Stimulated activated CD8-positive, alpha-beta memory T cell treated with anti-CD3 and anti-CD28 coated beads, Interleukin-4, amount 100 ng/mL, for 4 hours (primary cell): ENCODE measurements around the gene BTG2.

Experiments used
- DNase-seq, 2 donors: peaks; one replicate each; pipeline ENCODE4 v3.0.0-alpha.2; 2020; ENCODE audit warnings: low read depth in 2 of 2, low spot score in 1 of 2

Gene BTG2

DNA sequence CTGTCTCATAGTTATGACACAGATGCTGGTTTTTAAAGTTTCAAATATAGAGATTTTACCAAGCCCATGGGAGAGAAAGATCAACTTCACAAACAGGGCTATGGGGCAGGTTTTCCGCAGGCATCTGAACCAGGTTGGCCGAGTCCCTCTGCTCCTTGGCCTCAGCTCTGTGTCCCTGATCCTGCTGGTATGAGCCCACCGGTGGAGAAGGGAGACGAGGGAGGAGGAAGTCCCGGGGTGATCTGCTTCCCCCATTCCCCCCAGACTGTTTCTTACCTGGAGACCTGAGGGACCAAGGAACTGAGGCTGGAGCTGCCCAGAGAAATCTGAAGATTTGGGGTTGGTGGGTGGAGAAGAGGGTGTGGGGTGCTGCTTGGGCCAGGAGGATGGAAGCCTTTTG is 28.9 kb upstream of the BTG2 start:
- no peak for DNase-seq

DNA sequence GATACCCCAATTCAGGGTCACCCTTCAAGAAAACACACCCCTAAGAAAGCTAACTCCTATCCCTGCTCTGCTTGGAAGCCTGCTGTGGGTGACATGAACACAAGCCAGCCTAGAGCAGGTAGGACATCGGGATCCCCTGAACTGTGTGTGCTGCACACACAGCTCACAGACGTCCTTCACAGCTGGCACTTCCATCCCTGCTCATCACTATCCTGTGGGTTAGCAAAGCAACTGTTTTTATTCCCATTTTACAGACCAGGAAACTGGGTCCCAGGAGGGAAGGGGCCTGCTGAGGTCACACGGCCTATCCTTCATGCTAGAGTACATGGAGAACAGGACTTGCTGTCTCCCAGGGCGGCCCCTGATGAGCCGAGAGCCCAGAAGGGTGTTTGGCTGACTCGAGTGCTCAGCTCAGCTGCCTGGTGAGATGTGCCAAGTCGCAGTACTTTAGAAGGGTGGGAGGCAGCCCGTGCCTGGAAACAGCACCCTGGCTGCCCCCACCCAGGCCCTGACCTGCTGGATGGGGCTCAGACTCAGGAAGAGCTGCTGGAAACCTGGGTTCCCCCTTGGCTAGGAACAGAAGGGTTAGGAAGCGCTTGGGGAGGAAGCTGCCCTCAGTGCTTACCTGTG is 28.3 kb upstream of the BTG2 start:
- DNase-seq = no peak

GRCh38 chr1:203278082-203278884 is 27.0 kb upstream of the BTG2 start:
- DNase-seq = no peak

DNA sequence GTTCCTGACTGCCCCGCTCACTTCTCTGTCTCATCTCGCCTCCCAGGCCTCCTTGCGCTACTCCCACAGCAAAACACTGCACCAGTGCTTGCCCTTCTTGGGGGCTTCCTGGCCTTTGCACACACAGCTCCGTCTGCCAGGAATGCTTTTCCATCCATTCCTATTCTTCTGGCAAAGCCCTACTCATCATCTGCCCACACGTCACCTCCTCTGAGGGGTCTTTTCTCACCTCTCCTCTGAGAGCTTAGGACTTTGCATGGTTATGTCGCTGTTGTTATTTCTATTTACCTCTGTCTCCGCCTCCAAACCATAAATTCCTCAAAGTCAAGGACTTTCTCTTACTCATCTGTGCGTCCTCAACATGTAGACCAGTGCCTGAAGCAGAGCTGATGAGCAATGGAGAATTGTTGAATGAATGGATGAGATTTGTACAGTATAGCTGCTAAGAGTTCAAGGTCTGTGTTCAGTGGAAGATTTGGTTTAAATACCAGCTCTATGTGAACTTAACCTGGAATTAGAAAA is 26.4 kb upstream of the BTG2 start:
- no peak for DNase-seq

- no peak for DNase-seq
Measured at GRCh38 chr1:203280061-203280460, 25.3 kb upstream of the BTG2 start.

DNA sequence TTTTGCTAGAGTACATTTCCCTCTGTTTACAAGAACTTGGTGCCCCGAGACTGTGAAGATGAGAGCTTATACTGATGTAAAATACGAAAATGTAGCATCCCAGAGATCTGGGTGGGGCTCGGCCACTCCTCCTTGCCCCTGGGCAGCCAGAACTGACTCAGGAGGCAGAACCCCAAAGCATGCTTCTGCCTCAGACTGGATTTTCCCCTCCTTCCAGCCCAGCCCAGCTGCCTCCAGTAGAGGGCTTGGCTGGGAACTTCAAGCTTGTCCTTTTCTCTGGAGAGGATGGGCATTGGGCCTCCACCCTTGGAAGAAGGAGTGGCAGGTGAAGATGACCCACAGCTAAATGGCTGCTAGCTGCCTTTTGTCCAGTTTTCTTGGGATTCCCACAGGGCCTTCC is 24.3 kb upstream of the BTG2 start:
- DNase-seq = no peak

DNA sequence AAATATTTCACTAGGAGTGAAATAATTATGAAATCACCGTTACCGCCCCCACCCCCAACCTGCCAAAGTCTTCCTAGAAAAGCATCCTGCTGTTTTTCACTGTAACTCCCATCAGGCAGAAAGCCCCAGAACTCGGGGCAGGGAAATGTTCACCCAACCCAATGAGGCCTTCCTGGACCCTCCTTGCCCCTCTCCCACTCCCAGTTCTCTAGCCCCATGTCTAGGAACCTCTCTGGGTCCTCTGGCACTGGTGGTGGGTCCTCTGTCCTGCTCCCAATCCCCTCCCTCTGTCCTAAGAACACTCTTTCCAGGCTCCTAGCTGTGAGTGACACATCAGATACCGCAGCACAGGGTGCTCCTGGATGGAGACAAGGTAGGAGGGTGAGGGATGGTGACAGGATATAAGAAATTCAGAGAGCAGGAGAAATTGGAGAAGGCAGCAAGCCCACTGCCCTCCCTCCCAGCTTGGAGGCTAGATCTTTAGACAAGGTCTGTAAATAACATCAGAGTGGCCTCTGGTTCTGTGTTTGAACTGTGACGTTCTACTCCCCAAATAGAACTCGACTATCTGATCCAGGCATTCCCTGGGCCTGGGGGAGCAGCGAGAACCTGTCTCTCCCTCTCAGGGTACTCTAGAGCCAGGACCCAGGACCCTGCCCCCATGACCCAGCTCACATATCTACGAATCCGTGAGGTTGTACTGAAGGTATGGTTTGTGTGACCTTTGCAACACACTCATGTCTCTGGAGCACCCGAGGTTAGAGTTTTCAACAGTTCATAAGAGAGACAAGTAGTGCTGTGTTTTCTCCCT is 23.3 kb upstream of the BTG2 start:
- DNase-seq = no peak

DNA sequence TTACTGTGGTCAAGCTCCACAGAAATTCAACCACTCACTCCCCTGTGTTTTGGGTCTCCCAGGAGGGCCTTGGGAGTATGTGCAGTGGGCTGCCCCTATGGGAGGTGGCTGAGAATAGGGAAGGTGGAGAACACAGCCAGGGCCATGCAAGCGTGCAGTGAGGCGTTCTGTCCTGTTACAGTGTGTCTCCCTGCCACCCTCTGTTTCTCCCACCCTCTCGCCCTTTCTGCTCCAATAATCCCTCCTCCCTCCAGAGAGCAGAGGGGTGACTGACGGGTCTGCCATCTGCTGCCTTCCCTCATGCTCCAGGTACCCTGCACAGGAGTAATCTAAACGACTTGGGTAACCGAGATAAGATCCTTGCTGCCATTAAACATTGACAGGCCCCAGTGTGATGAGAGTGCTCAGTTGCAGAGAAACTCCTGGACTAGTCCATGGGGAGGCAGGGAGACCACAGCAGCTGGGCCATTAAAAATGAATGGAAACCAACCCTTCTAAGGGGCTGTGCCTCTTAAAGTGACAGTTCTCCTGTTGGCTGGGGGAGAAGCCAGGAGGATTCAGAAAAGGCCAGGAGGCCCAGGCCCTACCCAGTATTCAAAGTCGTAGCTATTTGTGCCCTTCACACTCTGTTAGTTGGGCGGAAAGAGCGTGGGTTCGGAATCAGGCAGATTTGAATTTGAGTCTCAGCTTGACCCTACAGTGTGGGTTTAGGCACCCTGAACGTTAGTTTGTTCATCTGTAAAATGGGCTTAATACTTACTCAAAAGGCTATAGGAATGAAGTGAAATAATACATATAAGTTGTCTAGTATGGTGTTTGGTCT is 22.4 kb upstream of the BTG2 start:
- DNase-seq = no peak

DNA sequence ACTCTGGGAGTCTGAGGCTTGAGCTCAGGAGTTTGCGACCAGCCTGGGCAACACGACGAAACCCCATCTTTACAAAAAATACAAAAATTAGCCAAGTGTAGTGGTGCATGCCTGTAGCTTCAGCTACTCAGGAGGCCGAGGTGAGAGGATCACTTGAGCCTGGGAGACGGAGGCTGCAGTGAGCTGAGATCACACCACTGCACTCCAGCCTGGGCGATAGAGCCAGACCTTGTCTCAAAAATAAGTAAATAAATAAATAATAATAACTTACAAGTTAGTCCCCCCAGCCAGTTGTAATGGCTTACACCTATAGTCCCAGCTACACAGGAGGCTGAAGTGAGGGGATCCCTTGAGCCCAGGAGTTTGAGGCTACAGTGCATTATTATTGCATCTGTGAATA is 21.7 kb upstream of the BTG2 start:
- no peak for DNase-seq

DNA sequence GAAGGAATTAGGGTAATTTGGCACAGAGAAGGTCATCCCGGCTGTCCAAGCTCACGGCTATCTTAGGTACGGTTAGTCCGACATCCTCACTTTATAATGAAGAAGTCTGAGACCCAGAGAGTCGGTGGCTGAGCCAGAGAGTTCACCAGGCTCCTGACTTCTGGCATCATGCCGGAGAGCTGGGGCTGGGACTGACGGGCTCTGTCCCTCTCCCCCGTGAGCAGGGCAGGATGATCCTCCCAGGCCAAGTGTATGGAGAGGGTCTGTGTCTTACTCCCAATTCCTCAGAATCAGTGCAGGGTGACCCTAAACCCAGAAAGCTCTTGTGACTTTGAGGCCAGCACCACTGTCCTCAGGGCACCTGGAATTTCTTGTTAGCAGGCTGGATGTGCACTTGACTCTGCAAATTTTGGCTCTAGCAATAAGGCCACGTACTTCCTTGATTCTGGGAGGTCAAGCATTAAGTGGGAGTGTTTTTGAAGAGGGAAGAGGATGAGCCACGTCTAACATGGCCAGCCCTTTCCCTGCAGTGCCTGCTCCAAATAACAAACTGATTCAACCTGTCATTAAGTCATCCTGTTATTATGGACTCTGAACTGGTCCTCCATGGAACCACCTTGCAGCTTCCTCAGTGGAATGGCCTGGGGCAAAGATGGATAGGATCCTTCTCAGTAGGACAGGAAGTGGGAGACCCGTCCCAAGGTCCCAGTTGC is 20.8 kb upstream of the BTG2 start:
- DNase-seq = no peak

- DNase-seq = no peak
Measured at GRCh38 chr1:203286161-203286984, 18.9 kb upstream of the BTG2 start.

DNA sequence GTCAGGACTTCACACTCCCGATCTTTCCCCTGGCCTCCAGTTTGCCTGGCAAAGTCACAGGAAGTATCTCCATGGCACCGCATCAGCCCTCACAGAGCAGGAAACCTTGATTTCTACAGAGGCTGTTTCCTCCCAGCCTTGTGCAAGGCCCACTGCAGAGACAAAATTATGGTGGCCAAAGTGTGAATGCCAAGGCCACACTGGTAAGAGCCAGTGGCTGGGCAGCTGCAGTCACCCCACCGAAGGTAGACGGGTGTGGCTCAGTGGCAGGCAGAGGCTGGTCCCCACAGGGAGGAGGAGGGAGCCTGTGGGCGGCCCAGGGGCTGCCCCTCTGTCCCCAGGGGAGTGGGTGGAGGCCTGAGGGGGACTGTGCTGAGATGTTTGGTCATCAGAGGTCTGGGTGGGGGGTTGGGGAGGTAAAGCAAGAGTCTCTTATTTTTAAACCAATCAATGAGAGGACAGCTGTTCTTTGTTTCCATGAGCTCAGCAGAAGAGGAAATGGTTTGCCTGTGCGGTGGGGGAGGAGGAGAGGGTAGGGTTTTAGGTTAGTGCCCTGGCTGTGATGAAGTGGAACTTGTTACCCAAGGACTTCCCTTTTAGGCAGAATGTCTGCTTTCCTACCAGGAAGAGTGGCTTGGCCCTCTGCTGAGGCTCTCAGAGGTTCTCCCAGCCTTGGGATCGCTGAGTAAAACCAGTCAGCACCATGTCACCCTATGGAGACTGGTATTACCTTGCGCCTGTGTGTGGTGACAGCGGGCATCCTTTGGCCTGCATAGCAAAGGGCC is 18.0 kb upstream of the BTG2 start:
- peak; percentile 64 to 72 for DNase-seq

DNA sequence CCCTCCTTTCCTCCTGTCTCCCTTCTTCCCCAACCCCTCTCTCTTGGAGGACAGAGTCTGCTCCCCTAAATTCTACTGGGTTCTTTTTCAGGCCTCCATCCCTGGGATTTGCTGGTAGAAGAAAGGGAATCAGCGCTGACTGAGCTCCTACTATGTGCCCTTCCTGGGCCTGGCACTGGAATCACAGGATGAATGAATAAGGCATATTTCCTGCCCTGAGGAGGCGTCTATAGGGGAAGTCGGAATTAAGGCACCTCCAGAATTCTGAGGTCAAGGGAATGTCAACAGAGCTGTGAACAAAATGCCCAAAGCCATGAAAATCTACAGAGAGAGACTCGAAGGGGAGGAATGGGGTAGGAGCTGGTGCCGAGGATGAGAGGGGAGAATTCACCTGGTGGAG is 17.4 kb upstream of the BTG2 start:
- no peak for DNase-seq

GRCh38 chr1:203288400-203288799 is 16.9 kb upstream of the BTG2 start:
- DNase-seq = no peak

DNA sequence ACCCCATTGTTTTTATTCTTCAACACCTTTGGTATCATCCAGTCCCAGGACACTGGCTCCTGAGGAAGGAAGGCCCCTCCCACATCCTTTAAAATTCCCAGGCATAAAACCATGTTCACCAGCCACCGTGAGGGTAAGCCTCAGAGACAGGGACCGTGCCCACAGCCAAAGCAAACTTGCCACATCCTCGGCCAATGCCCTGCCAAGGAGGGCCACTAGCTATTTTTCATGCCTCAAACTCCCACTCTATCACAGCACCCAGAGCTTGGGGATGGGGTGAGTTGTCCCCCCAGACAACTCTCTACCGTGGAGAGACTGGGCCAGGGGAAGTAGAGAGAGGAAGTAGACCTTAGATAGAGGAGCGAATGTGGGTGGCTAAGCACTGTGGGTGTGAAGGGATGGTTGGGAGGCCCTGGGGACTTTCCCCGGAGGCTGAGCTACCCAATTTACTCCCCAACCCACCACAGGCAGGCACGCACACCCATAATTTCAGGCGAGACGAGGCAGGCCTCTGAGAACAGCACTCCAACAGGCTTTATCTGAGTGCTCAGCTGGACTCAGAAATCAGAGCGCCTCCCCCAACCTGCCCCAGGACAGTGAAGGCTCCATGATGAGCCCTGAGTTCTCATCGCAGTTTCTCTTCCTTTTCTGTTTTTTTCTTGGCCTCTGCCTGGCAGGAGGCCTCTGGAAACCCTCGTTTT is 15.9 kb upstream of the BTG2 start:
- peak; percentile 75 to 88 for DNase-seq

DNA sequence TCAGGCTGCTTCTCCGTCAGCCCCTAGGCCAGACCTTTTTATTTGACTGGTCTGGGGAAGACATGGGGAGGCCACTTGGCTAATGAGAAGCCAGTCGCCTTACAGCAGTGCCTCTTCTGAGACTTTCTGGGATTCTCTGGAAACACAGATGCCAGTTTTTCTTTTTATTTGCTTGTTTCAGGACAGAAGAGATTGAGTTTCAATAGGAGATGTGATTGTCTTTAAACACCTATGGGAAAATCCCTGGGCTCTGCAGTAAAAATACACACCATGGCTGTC is 15.4 kb upstream of the BTG2 start:
- DNase-seq = no peak

DNA sequence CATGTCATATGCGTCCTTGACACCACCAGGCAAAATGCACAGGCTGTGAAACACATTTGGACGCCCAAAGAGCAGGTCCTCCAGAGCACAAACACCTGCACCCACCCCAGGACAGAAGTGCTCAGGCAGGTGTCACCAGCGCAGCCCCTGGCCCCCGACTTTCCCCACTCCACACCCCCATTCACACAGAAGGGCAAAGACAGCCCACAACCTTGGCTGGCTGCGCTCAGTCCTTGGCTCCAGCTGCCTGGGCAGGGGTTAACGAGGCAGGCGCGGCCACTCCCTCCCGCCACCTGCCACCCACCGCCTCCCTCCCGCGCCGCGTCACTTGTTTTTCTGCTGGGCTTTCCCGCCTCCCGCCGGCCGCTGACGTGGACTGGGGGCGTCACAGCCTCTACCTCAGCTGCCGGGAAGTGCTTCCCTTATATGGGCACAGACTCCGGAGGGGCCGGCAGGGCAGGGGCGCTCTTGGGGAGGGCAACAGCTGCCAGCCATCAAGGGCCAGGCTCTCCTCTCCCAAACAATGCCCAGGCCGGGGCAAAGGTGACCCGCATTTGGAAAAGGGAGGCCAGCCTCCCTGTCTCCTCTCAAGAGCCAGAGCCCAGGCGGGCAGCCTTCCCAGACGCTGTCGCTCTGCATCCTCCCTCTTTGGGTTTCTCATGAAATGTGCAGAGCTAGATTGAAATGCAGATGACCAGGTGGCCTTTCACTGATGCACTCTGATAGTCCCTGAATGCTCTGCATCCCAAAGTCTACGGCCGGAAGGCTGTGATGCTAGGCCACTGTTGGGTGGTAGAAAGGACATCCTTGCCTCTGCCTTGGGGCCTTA is 14.8 kb upstream of the BTG2 start:
- DNase-seq = peak; percentile 92 to 97
